Esophagus squamous epithelium (tissue), 5 donors: Measurements from ENCODE around the gene TMPRSS3. TPM values are rescaled to one million over a fixed set of nuclear protein-coding genes. Genes with fewer than 3 reads are reported as not detected.

Experiments
- DNase-seq: peaks from one replicate; lab custom pipeline; 2025; lab: John Stamatoyannopoulos, UW
- H3K27ac ChIP-seq, 4 donors: fragments of 200-600 bp; sonication (generic); one replicate each; pipeline ENCODE4 v1.5.1; 2016 to 2019; ENCODE audit warnings: mild to moderate bottlenecking in 1 of 4
- H3K27me3 ChIP-seq, 4 donors: fragments of 200-600 bp; sonication (generic); 1 replicate in 3 of 4; 2 replicates in 1 of 4; pipeline versions ENCODE4 v1.5.1 to v1.6.0; 2017 to 2021; ENCODE audit warnings: antibody characterized with exemption in 1 of 4
- H3K36me3 ChIP-seq, 3 donors: fragments of 200-600 bp; sonication (generic); one replicate each; pipeline ENCODE4 v1.5.1; 2016 to 2019
- H3K4me1 ChIP-seq, 3 donors: fragments of 200-600 bp; sonication (generic); one replicate each; pipeline ENCODE4 v1.5.1; 2017 to 2019
- H3K4me3 ChIP-seq, 4 donors: fragments of 200-600 bp; sonication (generic); 1 replicate in 3 of 4; 2 replicates in 1 of 4; pipeline ENCODE4 v1.5.1; 2016 to 2019; ENCODE audit warnings: mild to moderate bottlenecking in 2 of 4, moderate library complexity in 1 of 4
- H3K9me3 ChIP-seq, 3 donors: fragments of 200-600 bp; sonication (generic); one replicate each; pipeline ENCODE4 v1.5.1; 2016 to 2019
- CTCF ChIP-seq, 6 experiments: fragments of 450-650 bp in 4 of 6; fragments of 200-600 bp in 2 of 6; sonication (generic) in 2 of 6; IDR thresholded peaks; one replicate each; pipeline ENCODE4 v1.5.1; 2016 to 2019; ENCODE audit warnings: antibody characterized with exemption in 6 of 6, mild to moderate bottlenecking in 4 of 6, moderate library complexity in 4 of 6
- POLR2A ChIP-seq, 4 donors: fragments of 450-650 bp; IDR thresholded peaks; one replicate each; pipeline ENCODE4 v1.6.1; 2017; ENCODE audit warnings: antibody characterized with exemption in 4 of 4, mild to moderate bottlenecking in 4 of 4, moderate library complexity in 3 of 4
- WGBS, 2 donors: methylation state at CpG; one replicate each; pipeline ENCODE4 v1.1.5; 2018; 5-methylcytosine and 5-hydroxymethylcytosine counted together
- intact Hi-C: fragments of 100-400 bp; cut with DNase I; formaldehyde crosslinking; loops from one replicate; pipeline ENCODE4 v1.15.0; 2022
- small RNA-seq, 4 donors: library from RNA; depleted of rRNA; stranded (forward); fragments of <200 nt; gene quantifications; one replicate each; pipeline ENCODE3, GENCODE V24; 2016
- total RNA-seq, 4 donors: library from RNA; depleted of rRNA; stranded (reverse); fragments of >200 nt; gene quantifications; one replicate each; pipeline ENCODE4 v1.1.0, GENCODE V29; 2016
- donor health status: DM: yes; HTN: yes; CAD: no.

The TMPRSS3 gene
- total RNA-seq, 4 donors from 2014 or later, result 0.09 TPM; not detected in 3

GRCh38 chr21:42324896-42325295 lies 71.0 kb downstream of the TMPRSS3 start:
- H3K27ac ChIP-seq, result no peak overlapping the region
- TF ChIP-seq POLR2A (IDR thresholded peaks at IDR 0.05) (no peak), CTCF (IDR thresholded peaks at IDR 0.05) (no peak)
- no peaks in the 10 kb centered on the region for H3K4me1 ChIP-seq
- H3K9me3 ChIP-seq, result no peaks in the 10 kb centered on the region
- H3K36me3 ChIP-seq, result no peaks in the 10 kb centered on the region
- no peak overlapping the region for H3K4me3 ChIP-seq
- DNase-seq, result no peak
- H3K27me3 ChIP-seq, result peaks cover 0 to 49% (median 0%) of the 10 kb centered on the region in 4 donors
- intact Hi-C loops, result no loop called here
- WGBS, 2 donors, result 86 to 87% methylated on average over 4 to 6 of the region's 6 CpGs

Small RNA genes within 50 kb of the gene (small RNA-seq; reads per million reads assigned to genes)
- 0 reads per million in 4 donors for gene RNU6-1149P

Other genes with a start within 250 kb of the TMPRSS3 start
- 10 to 100 TPM in 1 of 4 donors, 1 to 10 TPM in 3; 2.6 to 10.9 (median 3.7) TPM for gene ABCG1, start 176.9 kb downstream of the TMPRSS3 start, total RNA-seq
- gene TFF3, start 80.6 kb downstream of the TMPRSS3 start, total RNA-seq, result 10 to 100 TPM in 1 of 4 donors, 1 to 10 TPM in 2, not detected in 1; 1.4 to 15.1 (median 7.2) TPM
- gene TFF2, start 45.1 kb downstream of the TMPRSS3 start, total RNA-seq, result 1 to 10 TPM in 1 of 4 donors, not detected in 3; 1.7 TPM
- not detected for gene TFF1, start 29.5 kb downstream of the TMPRSS3 start, total RNA-seq
- gene UBASH3A, start 7.8 kb upstream of the TMPRSS3 start, total RNA-seq, result 1 to 10 TPM in 1 of 4 donors, under 1 TPM in 3; 0.57 to 1.9 (median 0.73) TPM
- under 1 TPM in 1 of 4 donors, not detected in 3; 0.19 TPM for gene RSPH1, start 100.2 kb upstream of the TMPRSS3 start, total RNA-seq
- 10 to 100 TPM; 10.7 to 21.1 (median 14.0) TPM for gene SLC37A1, start 117.8 kb upstream of the TMPRSS3 start, total RNA-seq